ENCODE measurements around the gene WDR70.

The WDR70 gene

GRCh38 chr5:37694867-37695266 lies 315.7 kb downstream of the WDR70 start:
- no peak overlapping the region for H3K4me2 ChIP-seq (ENCODE audit: low read depth, low read length, poor library complexity, severe bottlenecking)
- H3K9me3 ChIP-seq (ENCODE audit: insufficient read depth, low read depth, low read length), result peaks cover 6% of the 10 kb centered on the region; the same call in 1 of the 2 replicates
- no peak overlapping the region for H3K9ac ChIP-seq (ENCODE audit: low read depth, low read length, poor library complexity, severe bottlenecking)
- no peak overlapping the region for H2AFZ ChIP-seq (ENCODE audit: low read length)
- H3F3A ChIP-seq (ENCODE audit: low read depth), result no peaks in the 10 kb centered on the region
- no peak overlapping the region for H3K4me3 ChIP-seq (ENCODE audit: low read length, poor library complexity, severe bottlenecking)
- no peaks in the 10 kb centered on the region for H3K27me3 ChIP-seq (ENCODE audit: insufficient read depth, low read length, poor library complexity, severe bottlenecking)
- no peaks in the 10 kb centered on the region for H3K9me2 ChIP-seq (replicated peaks; ENCODE audit: low read depth, low read length)
- H3K36me3 ChIP-seq (ENCODE audit: insufficient read depth, low read length), result peaks cover 8% of the 10 kb centered on the region
- no peaks in the 10 kb centered on the region for H4K20me1 ChIP-seq (ENCODE audit: insufficient read depth, low read length, poor library complexity, severe bottlenecking)
- H3K4me1 ChIP-seq (ENCODE audit: insufficient read depth, low read length, poor library complexity, severe bottlenecking), result peaks cover 8% of the 10 kb centered on the region
- H3K79me2 ChIP-seq (ENCODE audit: insufficient read depth, low read length), result no peaks in the 10 kb centered on the region
- no peak for TF ChIP-seq EZH2phosphoT487 (IDR thresholded peaks at IDR 0.05; ENCODE audit: borderline replicate concordance)

- no peaks in the 10 kb centered on the region for H3K79me2 ChIP-seq (ENCODE audit: insufficient read depth, low read length)
- H3K36me3 ChIP-seq (ENCODE audit: insufficient read depth, low read length), result peaks cover 8% of the 10 kb centered on the region
- no peaks in the 10 kb centered on the region for H4K20me1 ChIP-seq (ENCODE audit: insufficient read depth, low read length, poor library complexity, severe bottlenecking)
- H3K4me3 ChIP-seq (ENCODE audit: low read length, poor library complexity, severe bottlenecking), result no peak overlapping the region
- no peak overlapping the region for H2AFZ ChIP-seq (ENCODE audit: low read length)
- H3K4me1 ChIP-seq (ENCODE audit: insufficient read depth, low read length, poor library complexity, severe bottlenecking), result peaks cover 8% of the 10 kb centered on the region
- H3F3A ChIP-seq (ENCODE audit: low read depth), result no peaks in the 10 kb centered on the region
- H3K27me3 ChIP-seq (ENCODE audit: insufficient read depth, low read length, poor library complexity, severe bottlenecking), result no peaks in the 10 kb centered on the region
- no peak for TF ChIP-seq CTCF (conservative IDR thresholded peaks at IDR 0.05; ENCODE audit: low read length)
- no peak for TF ChIP-seq EZH2phosphoT487 (IDR thresholded peaks at IDR 0.05; ENCODE audit: borderline replicate concordance)
- H3K9me3 ChIP-seq (ENCODE audit: insufficient read depth, low read depth, low read length), result peaks cover 6% of the 10 kb centered on the region; the same call in 1 of the 2 replicates
- no peaks in the 10 kb centered on the region for H3K9me2 ChIP-seq (replicated peaks; ENCODE audit: low read depth, low read length)
- H3K9ac ChIP-seq (ENCODE audit: low read depth, low read length, poor library complexity, severe bottlenecking), result no peak overlapping the region
- H3K4me2 ChIP-seq (ENCODE audit: low read depth, low read length, poor library complexity, severe bottlenecking), result no peak overlapping the region
Measured at GRCh38 chr5:37695647-37696046, 316.5 kb downstream of the WDR70 start.

GRCh38 chr5:37696190-37697021 lies 317.3 kb downstream of the WDR70 start:
- Histone ChIP-seq H2AFZ (ENCODE audit: low read length) (no peak overlapping the region), H3K9me3 (ENCODE audit: insufficient read depth, low read depth, low read length) (peaks cover 6% of the 10 kb centered on the region; the same call in 1 of the 2 replicates), H3K9me2 (replicated peaks; ENCODE audit: low read depth, low read length) (no peaks in the 10 kb centered on the region), H3K9ac (ENCODE audit: low read depth, low read length, poor library complexity, severe bottlenecking) (no peak overlapping the region), H4K20me1 (ENCODE audit: insufficient read depth, low read length, poor library complexity, severe bottlenecking) (no peaks in the 10 kb centered on the region), H3F3A (ENCODE audit: low read depth) (no peaks in the 10 kb centered on the region), H3K4me2 (ENCODE audit: low read depth, low read length, poor library complexity, severe bottlenecking) (peak overlapping the region; percentile 22), H3K79me2 (ENCODE audit: insufficient read depth, low read length) (no peaks in the 10 kb centered on the region), H3K36me3 (ENCODE audit: insufficient read depth, low read length) (peaks cover 8% of the 10 kb centered on the region), H3K4me3 (ENCODE audit: low read length, poor library complexity, severe bottlenecking) (no peak overlapping the region), H3K27me3 (ENCODE audit: insufficient read depth, low read length, poor library complexity, severe bottlenecking) (no peaks in the 10 kb centered on the region), H3K4me1 (ENCODE audit: insufficient read depth, low read length, poor library complexity, severe bottlenecking) (peaks cover 8% of the 10 kb centered on the region)
- TF ChIP-seq CTCF (conservative IDR thresholded peaks at IDR 0.05; ENCODE audit: low read length) (no peak), EZH2phosphoT487 (IDR thresholded peaks at IDR 0.05; ENCODE audit: borderline replicate concordance) (no peak)

All from Loucy (cell line).